Measurements from ENCODE around the gene ACER2. TPM values are rescaled to one million over a fixed set of nuclear protein-coding genes. Genes with fewer than 3 reads are reported as not detected.

The ACER2 gene
- total and polyA plus RNA-seq, 2 experiments from 2014 or later: 1.1 to 6.3 TPM

GRCh38 chr9:19423163-19423562 is 14.4 kb downstream of the ACER2 start:
- no peaks in the 10 kb centered on the region for H3K9me2 ChIP-seq (replicated peaks; ENCODE audit: insufficient read depth)
- H3K36me3 ChIP-seq (replicated peaks; ENCODE audit: insufficient read depth, low read depth): no peaks in the 10 kb centered on the region
- no peak for DNase-seq (ENCODE audit: low spot score)
- no peak overlapping the region for H3K4me2 ChIP-seq
- no peaks in the 10 kb centered on the region for H3K79me2 ChIP-seq
- no peaks in the 10 kb centered on the region for H4K20me1 ChIP-seq (ENCODE audit: insufficient read depth, poor library complexity, severe bottlenecking)
- no peak overlapping the region for H3K4me3 ChIP-seq
- TF ChIP-seq EZH2 (IDR thresholded peaks at IDR 0.05; ENCODE audit: borderline replicate concordance): no peak
- no peak for TF ChIP-seq EZH2phosphoT487 (IDR thresholded peaks at IDR 0.05; ENCODE audit: low read depth, severe bottlenecking, unreplicated experiment)
- no peak for TF ChIP-seq CTCF (IDR thresholded peaks at IDR 0.05; ENCODE audit: poor library complexity)
- no peaks in the 10 kb centered on the region for H3K27me3 ChIP-seq
- no peak overlapping the region for H2AFZ ChIP-seq
- 85% methylated on average over 3 of the region's 3 CpGs for WGBS (ENCODE audit: low lambda C conversion rate, missing lambda C conversion rate)
- no peaks in the 10 kb centered on the region for H3K9me3 ChIP-seq (ENCODE audit: low read depth)
- H3K4me1 ChIP-seq (ENCODE audit: insufficient read depth): no peaks in the 10 kb centered on the region
- no peak overlapping the region for H3K27ac ChIP-seq

GRCh38 chr9:19424176-19424779 is 15.5 kb downstream of the ACER2 start:
- H3K79me2 ChIP-seq: no peaks in the 10 kb centered on the region
- H2AFZ ChIP-seq: no peak overlapping the region
- no peaks in the 10 kb centered on the region for H3K4me1 ChIP-seq (ENCODE audit: insufficient read depth)
- no peaks in the 10 kb centered on the region for H3K27me3 ChIP-seq
- H4K20me1 ChIP-seq (ENCODE audit: insufficient read depth, poor library complexity, severe bottlenecking): no peaks in the 10 kb centered on the region
- H3K4me3 ChIP-seq: no peak overlapping the region
- TF ChIP-seq EZH2 (IDR thresholded peaks at IDR 0.05; ENCODE audit: borderline replicate concordance): no peak
- TF ChIP-seq CTCF (IDR thresholded peaks at IDR 0.05; ENCODE audit: poor library complexity): no peak
- no peak for TF ChIP-seq EZH2phosphoT487 (IDR thresholded peaks at IDR 0.05; ENCODE audit: low read depth, severe bottlenecking, unreplicated experiment)
- H3K36me3 ChIP-seq (replicated peaks; ENCODE audit: insufficient read depth, low read depth): no peaks in the 10 kb centered on the region
- H3K9me2 ChIP-seq (replicated peaks; ENCODE audit: insufficient read depth): no peaks in the 10 kb centered on the region
- no peak for DNase-seq (ENCODE audit: low spot score)
- H3K27ac ChIP-seq: no peak overlapping the region
- H3K9me3 ChIP-seq (ENCODE audit: low read depth): no peaks in the 10 kb centered on the region
- WGBS (ENCODE audit: low lambda C conversion rate, missing lambda C conversion rate): 42% methylated on average over 3 of the region's 3 CpGs
- no peak overlapping the region for H3K4me2 ChIP-seq

- DNase-seq (ENCODE audit: low spot score): no peak
- Histone ChIP-seq H3K9me2 (replicated peaks; ENCODE audit: insufficient read depth) (no peaks in the 10 kb centered on the region), H3K36me3 (replicated peaks; ENCODE audit: insufficient read depth, low read depth) (no peaks in the 10 kb centered on the region), H3K4me3 (no peak overlapping the region), H3K27ac (no peak overlapping the region), H3K9me3 (ENCODE audit: low read depth) (no peaks in the 10 kb centered on the region), H2AFZ (no peak overlapping the region), H3K27me3 (no peaks in the 10 kb centered on the region), H3K79me2 (no peaks in the 10 kb centered on the region), H3K4me1 (ENCODE audit: insufficient read depth) (no peaks in the 10 kb centered on the region), H4K20me1 (ENCODE audit: insufficient read depth, poor library complexity, severe bottlenecking) (no peaks in the 10 kb centered on the region), H3K4me2 (no peak overlapping the region)
- WGBS (ENCODE audit: low lambda C conversion rate, missing lambda C conversion rate): 70% methylated on average over 2 of the region's 2 CpGs
- no peak for TF ChIP-seq CTCF (IDR thresholded peaks at IDR 0.05; ENCODE audit: poor library complexity)
Observed at GRCh38 chr9:19429595-19429994, 20.8 kb downstream of the ACER2 start.

Data from hepatocyte (in vitro differentiated cells).